GM21619 (cell line): ENCODE measurements around the gene ARMH3.
"Not testable (repeated sequence)": the region's sequence is repeated elsewhere in the genome, so short reads cannot be mapped to it uniquely, and the experiment has no call there.

Source experiments
- ATAC-seq: cut with Tn5 transposase; IDR thresholded peaks from one replicate; pipeline ENCODE4 v1.9.1; 2021; ENCODE audit not compliant: unreplicated experiment

The ARMH3 gene

DNA sequence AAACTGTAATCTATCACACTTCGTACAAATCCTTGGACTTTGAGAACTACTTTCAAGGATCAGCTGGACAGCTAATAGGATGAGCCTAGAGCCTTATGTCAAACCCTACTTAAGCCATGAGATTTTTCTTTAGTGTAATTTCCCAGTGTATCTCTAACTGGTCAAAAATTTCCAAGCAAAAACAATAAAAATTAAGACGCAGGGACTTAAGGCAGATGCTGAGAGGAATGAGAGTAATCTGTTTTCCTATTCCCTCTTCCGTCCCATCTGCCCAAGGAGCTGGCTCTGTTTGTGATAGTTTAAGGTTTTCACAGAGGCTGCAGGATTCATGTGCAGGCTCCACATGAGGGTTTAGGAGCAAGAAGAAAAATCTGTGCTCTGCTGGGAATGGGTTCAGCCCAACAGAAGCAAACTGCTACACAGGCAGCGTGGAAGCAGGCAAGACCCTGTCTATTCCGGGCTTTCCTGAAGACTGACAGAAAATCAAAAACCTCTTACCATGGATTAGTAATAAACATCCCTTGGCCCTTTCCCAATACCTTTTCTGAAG lies 62.2 kb downstream of the ARMH3 start:
- ATAC-seq = no peak

DNA sequence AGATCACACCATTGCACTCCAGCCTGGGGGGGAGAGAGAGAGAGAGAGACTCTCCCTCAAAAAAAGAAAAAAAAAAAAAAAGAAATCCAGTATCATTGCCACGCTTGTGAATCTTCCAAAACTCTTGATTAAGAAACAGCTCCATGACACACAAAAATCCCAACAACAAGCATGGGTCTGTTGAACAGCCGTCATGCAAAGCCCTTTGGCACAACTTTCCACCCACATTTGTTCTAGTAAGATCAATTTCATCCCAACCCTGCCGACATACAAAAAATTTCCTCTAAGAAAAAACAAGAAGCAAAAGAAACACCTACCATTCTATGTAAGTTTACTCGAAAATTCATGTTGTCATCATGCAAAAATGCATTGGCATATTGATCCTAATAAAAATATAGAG lies 62.8 kb downstream of the ARMH3 start:
- no peak for ATAC-seq

DNA sequence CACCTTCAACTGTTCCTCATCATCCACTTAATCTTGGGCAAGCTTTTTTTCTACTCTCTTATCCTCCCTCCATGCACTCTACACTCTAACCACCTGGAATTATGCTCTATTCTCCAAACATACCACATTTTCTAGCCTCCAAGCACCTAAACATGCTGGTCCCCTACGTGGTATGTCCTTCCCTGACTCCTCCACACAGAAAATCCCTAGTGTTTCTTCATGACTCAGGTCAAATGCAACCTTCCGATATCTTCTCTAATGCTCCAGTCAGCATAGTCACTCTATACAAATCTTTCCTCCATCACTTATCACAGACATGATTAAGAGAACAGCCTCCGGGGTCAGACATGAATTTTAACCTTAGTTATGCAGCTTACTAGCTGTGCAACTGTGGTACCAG lies 68.8 kb downstream of the ARMH3 start:
- ATAC-seq = no peak

DNA sequence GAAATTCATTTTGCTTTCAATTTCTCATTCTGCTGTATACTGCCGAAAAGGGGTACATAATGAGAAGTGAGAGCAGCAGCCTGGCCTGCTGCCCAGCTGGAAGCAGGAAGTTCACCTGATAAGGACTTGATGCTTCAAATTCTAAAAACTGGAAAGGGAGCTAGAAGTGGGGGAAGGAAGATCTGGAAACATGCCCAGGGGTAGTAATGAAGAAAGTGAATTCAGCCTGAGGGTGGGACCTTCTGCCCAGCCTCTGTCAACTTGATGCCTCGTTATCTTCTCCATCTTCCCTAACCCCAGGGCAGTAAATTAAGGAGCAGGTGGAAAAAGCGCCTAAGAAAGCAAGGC lies 69.4 kb downstream of the ARMH3 start:
- no peak for ATAC-seq

DNA sequence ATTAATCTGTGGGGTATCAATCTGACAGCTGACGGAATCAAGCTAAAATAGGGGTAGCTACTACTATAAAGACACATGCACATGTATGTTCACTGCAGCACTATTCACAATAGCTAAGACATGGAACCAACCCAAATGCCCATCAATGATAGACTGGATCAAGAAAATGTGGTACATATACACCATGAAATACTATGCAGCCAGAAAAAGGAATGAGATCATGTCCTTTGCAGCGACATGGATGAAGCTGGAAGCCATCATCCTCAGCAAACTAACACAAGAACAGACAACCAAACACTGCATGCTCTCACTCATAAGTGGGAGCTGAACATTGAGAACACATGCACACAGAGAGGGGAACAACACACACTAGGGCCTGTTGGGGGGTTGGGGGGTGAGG lies 75.3 kb downstream of the ARMH3 start:
- ATAC-seq = not testable (repeated sequence)

DNA sequence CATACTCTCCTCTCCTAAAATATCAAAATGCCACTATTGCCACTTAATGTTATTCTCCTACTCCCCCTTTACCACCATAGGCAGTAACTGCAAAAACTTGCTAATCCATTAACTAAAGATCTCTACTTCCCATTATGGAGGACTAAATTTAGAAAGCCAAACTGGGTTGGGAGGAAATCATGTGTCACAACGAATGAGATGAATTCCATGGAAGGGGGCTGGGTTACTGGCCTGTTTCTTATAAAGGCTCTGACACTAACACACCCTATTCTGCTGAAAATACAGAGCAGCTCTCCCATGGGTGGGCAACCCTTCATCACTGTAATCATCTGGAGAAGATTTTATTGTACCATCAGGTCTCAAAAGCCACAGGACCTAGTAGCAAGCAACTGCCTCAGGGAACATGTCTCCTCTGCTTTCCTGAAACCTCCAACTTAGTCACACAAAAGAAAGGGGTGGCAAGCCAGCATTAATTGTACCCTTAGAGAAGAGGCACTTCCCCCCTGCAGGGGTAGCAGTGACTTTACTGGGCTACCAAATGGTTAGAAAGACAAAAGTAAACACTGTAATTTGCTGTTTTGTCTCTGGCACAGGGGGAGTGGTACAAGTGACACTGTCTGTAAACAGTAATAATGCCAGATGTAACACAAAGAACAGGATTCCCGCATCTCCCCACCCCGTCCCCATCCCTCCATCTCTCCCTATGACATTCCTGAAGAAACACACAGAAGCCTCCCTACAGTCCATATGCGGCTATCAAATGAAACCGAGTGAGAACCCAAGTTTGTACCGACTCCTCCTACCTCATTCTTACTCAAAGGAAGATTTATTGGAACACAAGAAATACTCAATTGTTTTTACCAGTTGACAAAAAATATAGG lies 81.6 kb downstream of the ARMH3 start:
- ATAC-seq = no peak

DNA sequence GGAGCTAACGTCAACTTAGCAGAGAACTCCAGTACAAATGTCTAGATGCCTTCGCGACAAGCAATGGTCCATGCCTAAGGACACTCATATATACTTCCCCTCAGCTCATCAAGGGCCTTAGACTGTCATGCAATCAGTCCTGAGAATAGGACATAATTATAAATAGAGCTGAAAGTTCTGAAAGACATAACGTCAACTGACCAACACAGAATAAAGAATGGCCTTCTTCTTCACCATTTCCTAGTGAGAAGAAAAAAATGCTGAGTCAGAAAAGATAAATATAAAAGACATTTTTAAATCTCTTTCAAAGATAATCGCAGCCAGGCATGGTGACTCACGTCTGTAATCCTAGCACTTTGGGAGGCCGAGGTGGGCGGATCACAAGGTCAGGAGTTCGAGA lies 83.2 kb downstream of the ARMH3 start:
- ATAC-seq = no peak

DNA sequence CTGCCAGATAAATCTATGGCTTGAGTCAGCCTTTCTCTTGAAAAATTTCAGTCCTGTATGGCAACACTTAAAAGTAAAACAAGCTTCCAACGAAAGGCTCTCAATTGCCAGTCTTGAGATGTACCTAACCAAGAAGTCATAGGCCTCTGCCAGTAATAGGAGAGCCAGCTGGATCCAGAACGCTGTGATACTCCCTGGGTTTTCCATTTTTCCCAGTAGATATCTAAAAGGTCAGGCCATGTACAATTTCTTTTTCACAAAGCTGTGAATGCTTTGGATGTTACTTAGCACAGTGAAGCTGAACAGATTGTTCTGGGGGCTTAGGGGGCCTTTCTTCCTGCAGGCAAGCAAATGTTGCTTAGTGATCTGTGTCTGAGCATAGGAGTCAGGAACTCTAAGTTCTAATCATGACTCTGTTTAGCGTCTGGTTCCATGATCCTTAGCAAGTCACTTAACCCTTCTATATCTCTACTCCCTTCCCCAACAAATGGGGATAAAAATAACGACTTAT lies 86.5 kb downstream of the ARMH3 start:
- ATAC-seq = no peak

DNA sequence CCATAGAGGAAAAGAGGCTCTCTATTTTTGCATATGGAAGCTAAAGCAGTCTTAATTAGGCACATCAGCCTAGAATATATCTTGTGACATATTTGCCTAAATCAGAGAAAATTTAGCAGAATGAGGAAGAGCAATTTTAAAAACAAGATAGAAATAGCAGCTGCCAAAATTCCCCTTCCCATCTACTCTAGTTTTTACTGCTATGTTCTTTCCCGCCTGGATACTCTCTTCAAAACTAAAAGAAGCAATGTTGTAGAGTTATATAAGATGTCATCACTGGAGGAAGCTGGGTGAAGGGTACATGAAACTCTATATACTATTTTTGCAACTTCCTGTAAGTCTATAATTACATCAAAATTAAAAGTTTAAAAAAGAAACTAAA lies 87.0 kb downstream of the ARMH3 start:
- ATAC-seq = no peak

DNA sequence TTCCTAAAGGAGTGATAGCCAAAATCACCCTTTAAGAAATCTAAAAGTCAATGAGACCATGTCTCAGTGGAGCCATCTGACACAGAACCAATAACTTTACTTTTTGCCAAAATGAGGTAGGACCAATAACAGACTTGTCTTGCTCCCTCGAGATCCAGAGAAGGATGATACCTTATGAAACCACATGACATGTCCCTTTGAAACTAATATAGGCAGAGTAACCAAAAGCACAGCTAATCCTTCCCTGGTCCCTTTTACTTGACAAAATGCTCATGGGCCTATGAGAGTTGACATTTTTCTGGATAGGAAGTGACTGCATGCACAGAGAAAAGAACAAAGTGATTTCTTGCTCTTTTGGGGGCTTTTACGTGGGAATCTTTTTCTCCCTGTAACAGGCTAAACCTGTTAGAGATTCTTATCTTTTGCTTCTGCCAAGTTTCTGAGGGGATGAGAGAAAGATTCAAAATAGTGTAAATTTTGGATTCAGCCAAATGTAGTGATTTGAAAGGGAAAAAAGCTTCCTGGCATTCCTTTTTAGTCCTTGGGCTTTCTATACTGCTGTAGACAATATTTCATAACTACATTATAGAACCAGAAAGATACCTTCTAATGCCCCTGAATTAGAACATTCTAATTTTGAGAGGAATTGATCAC lies 87.6 kb downstream of the ARMH3 start:
- no peak for ATAC-seq

DNA sequence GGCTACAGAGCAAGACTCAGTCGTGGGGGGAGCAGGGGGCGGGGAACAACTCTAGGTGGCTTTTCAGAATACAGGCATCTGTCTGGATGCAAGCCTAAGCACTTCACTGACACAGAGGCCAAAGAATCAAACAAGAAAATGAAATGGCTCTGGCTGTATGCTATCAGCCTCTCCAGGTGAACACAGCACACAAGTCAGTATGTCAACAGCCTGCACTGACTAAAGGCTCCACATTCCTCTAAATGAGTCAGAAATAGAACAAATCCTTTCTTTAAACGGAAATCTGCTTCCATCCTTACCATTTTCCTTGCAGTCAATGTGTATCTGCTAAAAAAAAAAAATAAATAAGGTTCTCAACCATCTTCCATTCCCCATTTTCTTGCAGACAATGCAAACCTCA lies 88.3 kb downstream of the ARMH3 start:
- no peak for ATAC-seq

DNA sequence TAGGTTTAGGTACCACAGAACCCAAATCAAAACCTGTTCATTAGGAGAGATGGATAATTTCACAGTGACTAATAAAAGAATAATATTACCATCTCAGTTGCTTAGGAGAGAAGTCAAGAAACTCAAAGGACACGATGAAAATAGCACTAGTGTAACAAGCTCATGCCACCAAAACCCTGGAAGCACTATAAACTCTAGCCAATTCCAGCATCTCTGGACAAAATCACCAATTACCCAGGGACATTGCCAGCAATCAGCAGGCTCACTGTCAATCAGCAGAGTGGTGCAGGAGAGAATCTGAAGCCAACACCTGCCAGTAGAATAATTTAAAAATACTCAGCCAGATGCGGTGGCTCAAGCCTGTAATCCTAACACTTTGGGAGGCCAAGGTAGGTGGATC lies 88.9 kb downstream of the ARMH3 start:
- ATAC-seq = no peak

DNA sequence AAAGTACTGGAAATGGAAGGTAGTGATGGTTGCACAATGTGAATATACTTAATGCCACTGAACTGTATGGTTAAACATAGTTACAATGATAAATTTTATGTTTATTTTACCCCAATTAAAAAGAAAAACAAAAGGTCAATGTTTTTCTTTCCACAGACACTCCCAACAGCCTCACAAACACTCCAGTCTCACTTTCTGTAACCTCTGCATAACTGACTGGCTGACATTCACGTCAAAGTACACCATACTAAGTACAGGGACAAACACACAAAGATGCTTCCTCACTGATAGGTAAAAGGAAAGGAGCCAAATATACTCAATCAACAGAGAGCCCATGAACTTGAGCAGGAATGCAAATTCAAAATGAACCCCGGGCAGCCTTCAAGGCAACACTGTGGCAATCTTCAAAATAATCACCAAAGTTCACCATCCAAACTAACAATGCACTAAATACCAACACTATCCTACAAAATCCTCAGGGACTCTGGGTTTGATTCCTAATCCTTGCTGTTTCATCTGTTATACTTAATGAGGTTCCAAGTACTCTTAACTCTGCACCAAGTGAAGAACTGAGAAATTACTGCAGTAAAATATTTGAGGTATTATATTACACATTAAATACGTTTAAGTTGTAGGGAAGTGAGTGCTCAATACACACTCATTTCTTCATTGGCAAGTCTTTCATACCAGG lies 90.8 kb downstream of the ARMH3 start:
- ATAC-seq = no peak

DNA sequence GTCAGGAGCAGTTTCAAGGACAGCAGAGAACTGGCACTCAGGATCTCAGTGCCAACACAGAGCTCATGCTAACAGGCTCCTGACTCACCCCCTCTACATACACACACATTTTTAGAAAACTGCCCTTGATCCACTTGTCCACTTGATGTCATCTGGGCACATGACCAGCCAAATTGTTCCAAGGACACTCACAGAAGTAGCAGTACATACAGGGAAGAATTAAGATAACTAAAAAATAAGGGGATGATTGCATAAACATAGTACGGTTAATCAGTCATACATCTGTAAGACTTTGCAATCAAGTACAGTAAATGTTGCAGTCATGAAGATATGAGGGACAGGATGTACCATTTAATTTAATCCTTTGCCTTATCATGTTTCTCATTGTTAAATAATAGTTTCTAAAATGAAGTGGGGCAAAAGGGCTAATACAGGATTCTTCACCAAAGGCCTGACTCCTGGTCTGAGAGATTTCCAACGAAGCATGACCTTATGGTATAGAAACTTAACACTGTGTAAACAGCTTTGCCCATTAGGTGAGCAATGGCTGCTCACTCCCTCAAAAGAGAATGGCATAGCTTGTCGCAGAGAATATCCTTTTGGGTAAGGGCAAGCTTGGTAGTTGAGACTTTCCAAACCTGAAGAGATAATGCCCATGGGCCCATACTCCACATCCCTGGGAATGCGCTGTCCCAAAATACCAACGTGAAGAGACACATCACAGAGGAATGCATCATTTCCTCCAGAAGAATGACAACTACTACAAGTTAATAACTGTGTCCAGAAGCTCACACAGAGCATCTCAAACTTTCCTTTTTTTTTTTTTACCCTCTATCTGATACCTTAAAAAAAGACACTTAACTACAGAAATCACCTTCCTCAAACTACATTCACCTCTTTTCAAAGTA lies 94.1 kb downstream of the ARMH3 start:
- ATAC-seq = no peak

DNA sequence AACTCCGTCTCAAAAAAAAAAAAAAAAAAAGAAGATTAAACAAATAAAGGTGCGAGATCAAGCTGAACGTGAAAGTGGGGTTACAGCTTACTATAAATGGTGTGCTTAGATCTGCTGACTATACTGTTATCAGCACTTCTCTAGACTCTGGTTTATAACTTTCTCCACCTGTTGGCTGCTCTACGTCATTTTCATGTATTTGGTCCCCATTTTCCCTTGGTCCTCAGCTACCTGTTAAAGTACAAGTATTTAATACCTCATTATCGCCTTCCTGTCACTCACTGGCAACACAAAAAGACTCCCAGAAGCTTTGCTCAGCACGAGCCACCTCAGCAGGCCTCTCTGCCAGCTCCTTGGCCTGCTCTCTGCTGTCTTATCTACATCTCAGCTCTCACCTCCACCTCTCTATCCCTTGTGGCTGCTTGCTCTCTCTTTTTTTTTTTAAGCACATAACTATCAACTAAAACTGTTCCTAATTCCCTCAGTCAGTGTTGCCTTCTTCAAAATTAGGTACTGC lies 95.0 kb downstream of the ARMH3 start:
- no peak for ATAC-seq

DNA sequence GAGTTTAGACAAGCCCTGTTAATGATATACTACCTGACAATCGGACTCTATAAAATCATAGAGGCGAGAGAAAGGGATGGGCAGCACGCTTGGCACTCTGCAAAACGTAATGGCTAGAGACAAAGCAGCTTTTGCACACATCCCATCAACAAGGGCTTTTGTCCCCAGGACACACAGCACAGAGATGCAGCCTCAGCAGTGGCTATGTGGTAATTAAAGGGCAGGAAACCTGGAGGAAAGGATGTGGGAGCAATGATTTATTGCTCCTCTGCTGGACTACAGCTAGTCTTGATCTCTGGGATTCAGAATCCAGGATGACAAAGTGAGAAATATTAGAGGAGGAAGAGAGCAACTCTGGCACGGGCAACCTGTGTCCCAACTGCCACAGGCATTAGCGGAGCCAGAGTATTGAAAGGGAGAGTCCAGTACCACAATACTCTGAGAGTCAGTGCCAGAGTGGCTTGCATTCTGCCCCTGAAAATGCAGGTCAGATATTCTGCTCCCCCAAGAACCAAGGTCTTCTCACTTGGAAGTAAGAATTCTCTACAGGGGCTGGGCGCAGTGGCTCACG lies 96.5 kb downstream of the ARMH3 start:
- no peak for ATAC-seq

DNA sequence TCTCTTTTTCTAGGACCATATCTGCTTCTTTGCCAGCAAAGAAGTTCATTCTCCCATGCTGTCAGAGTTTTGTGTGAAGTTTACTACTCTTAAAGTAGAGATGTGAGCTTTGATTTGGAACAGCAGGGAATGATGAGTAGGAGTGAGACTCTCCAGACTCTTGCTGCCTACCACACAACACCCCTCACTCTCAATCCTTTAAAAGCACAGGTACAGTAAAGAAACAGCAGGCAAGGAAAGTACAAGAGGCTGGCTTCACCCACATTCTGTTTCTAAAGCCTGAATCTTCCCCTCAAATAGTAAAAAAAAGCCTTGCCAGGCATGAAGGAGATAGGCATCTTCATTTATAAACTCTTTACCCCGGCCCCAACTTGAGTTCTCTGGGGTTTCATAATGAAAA lies 97.3 kb downstream of the ARMH3 start:
- no peak for ATAC-seq

DNA sequence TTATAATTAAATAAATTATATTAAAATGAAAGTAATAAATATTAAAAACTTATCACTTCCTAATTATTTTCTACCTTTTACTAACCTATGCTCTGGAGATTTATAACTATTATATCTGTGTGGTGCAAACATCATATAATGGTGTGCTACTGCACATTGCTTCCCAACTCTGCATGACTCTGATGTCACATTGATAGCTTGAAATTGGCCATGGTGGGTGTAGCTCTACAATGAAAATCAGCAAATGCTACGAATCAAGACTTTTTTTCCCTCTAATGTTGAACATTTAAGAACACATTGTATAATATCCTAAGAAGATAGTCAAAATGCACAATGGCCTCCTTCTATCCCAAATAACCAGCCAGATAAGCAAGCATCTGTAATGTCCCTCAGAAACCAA lies 99.1 kb downstream of the ARMH3 start:
- no peak for ATAC-seq

DNA sequence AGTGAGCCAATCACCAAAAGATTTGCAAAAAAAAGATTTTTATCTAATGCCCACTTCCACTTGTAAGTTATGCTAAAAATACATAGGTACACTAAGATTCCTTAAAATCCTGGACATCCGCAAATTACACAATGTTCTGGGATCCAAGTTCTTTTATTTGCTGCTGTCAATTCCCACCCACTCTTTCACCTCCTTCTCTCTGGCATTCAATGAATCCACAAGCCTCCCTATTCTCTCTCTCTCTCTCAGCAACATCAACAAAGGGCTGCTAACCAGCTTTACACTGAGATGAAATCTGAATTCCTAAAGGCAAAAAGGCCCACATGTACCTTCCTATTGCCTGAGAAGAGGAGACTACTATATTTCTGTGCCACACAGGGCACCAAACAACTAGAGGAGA lies 99.9 kb downstream of the ARMH3 start:
- no peak for ATAC-seq

DNA sequence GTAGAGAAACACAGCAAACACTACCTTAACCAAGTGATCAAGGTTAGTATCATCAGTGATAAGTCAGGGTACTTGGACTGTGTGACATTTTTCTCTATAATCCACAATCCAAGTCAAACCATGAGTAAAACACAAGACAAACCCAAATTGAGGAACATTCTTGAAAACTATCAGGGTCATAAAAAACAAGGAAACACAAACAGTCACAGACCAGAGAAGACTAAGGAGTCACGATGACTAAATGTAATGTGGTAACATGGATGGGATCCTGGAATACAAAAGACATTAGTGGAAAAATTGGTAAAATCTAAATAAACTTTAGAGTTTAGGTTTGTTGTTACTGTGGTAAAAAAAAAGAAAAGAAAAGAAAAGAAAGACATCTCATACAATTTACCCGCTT lies 103.8 kb downstream of the ARMH3 start:
- no peak for ATAC-seq
